HG03378 (cell line): ENCODE results near the gene SEC14L2.

Experiments
- ATAC-seq: cut with Tn5 transposase; IDR thresholded peaks from one replicate; pipeline ENCODE4 v1.9.1; 2021; ENCODE audit warnings: mild to moderate bottlenecking, moderate library complexity; ENCODE audit not compliant: unreplicated experiment

Gene SEC14L2

GRCh38 chr22:30404307-30404706 is 7.5 kb downstream of the SEC14L2 start:
- no peak for ATAC-seq

GRCh38 chr22:30405731-30406130 is 8.9 kb downstream of the SEC14L2 start:
- no peak for ATAC-seq

- no peak for ATAC-seq
Measured at GRCh38 chr22:30406400-30406799, 9.6 kb downstream of the SEC14L2 start.

- no peak for ATAC-seq
Measured at GRCh38 chr22:30408388-30409102, 11.7 kb downstream of the SEC14L2 start.

- ATAC-seq = no peak
Measured at GRCh38 chr22:30411780-30412179, 15.0 kb downstream of the SEC14L2 start.

GRCh38 chr22:30413001-30413400 is 16.2 kb downstream of the SEC14L2 start:
- ATAC-seq = no peak

- no peak for ATAC-seq
Measured at GRCh38 chr22:30413745-30414524, 17.1 kb downstream of the SEC14L2 start.

- no peak for ATAC-seq
Measured at GRCh38 chr22:30414525-30415047, 17.8 kb downstream of the SEC14L2 start.

- ATAC-seq = no peak
Measured at GRCh38 chr22:30416403-30416802, 19.6 kb downstream of the SEC14L2 start.

GRCh38 chr22:30416837-30417236 is 20.0 kb downstream of the SEC14L2 start:
- no peak for ATAC-seq

- ATAC-seq = no peak
Measured at GRCh38 chr22:30420347-30421125, 23.7 kb downstream of the SEC14L2 start.

- ATAC-seq = no peak
Measured at GRCh38 chr22:30421695-30422480, 25.1 kb downstream of the SEC14L2 start.

GRCh38 chr22:30422481-30423300 is 25.9 kb downstream of the SEC14L2 start:
- no peak for ATAC-seq

- peak; percentile 21 for ATAC-seq
Measured at GRCh38 chr22:30423301-30423958, 26.6 kb downstream of the SEC14L2 start.

GRCh38 chr22:30423959-30424533 is 27.2 kb downstream of the SEC14L2 start:
- ATAC-seq = peak; percentile 78

- ATAC-seq = no peak
Measured at GRCh38 chr22:30424534-30425326, 27.9 kb downstream of the SEC14L2 start.

GRCh38 chr22:30425327-30425615 is 28.5 kb downstream of the SEC14L2 start:
- ATAC-seq = no peak
